Lung (tissue), 12 donors: ENCODE results near the gene TTC39B. TPM values are rescaled to one million over a fixed set of nuclear protein-coding genes. Genes with fewer than 3 reads are reported as not detected.

ENCODE experiments used
- ATAC-seq: fragments of 200-7000 bp; cut with Tn5 transposase; one replicate; pipeline ENCODE4 v1.9.1; 2020; ENCODE audit warnings: moderate number of reproducible peaks; ENCODE audit not compliant: insufficient read depth, low FRiP score
- DNase-seq, 3 donors: peaks; one replicate each; pipeline ENCODE4 v3.0.0-alpha.2; 2013 to 2017
- H3K27ac ChIP-seq, 2 donors: one replicate each; pipeline ENCODE4 v1.5.1; 2013; ENCODE audit warnings: mild to moderate bottlenecking in 2 of 2, moderate library complexity in 2 of 2, control low read depth in 1 of 2, inconsistent platforms in 1 of 2, low read depth in 1 of 2, low read length in 1 of 2
- H3K27me3 ChIP-seq, 3 donors: one replicate each; pipeline ENCODE4 v1.5.1; 2013; ENCODE audit warnings: low read length in 2 of 3; ENCODE audit not compliant: control insufficient read depth in 3 of 3, insufficient read depth in 3 of 3
- H3K36me3 ChIP-seq, 4 donors: one replicate each; pipeline ENCODE4 v1.5.1; 2013; ENCODE audit warnings: low read length in 4 of 4, mild to moderate bottlenecking in 1 of 4, moderate library complexity in 1 of 4; ENCODE audit not compliant: control insufficient read depth in 4 of 4, insufficient read depth in 4 of 4
- H3K4me1 ChIP-seq, 5 donors: one replicate each; pipeline ENCODE4 v1.5.1; 2013; ENCODE audit warnings: low read length in 5 of 5, mild to moderate bottlenecking in 2 of 5, moderate library complexity in 1 of 5; ENCODE audit not compliant: control insufficient read depth in 5 of 5, insufficient read depth in 5 of 5
- H3K4me3 ChIP-seq: one replicate; pipeline ENCODE4 v1.5.1; 2013; ENCODE audit warnings: mild to moderate bottlenecking, control low read depth, moderate library complexity
- H3K9ac ChIP-seq, 2 donors: one replicate each; pipeline ENCODE4 v1.5.1; 2013; ENCODE audit warnings: low read length in 2 of 2, control low read depth in 1 of 2; ENCODE audit not compliant: insufficient read depth in 1 of 2
- H3K9me3 ChIP-seq, 4 donors: one replicate each; pipeline ENCODE4 v1.5.1; 2013; ENCODE audit warnings: low read length in 3 of 4, mild to moderate bottlenecking in 1 of 4, moderate library complexity in 1 of 4; ENCODE audit not compliant: control insufficient read depth in 4 of 4, insufficient read depth in 3 of 4
- WGBS, 2 donors: extraction: QIAGEN DNeasy Blood & Tissue Kit; methylation state at CpG; one replicate each; pipeline ENCODE4 v1.1.7; 2013; 5-methylcytosine and 5-hydroxymethylcytosine counted together
- polyA plus RNA-seq, 2 donors: library from polyadenylated mRNA; stranded (reverse); fragments of 200-250 nt; gene quantifications; one replicate each; pipeline ENCODE4 v1.2.1, GENCODE V29; 2013
- total RNA-seq, 2 donors: library from RNA; depleted of rRNA in 1 of 2; stranded (reverse); fragments of >200 nt in 1 of 2; gene quantifications; one replicate each; pipeline ENCODE4 v1.2.1, GENCODE V29; 2014 to 2021
- TF ChIP-seq, protein P1 (sequence below): IDR thresholded peaks from 2 replicates; pipeline ENCODE4 v1.5.1; 2012; ENCODE audit warnings: mild to moderate bottlenecking; ENCODE audit errors: control extremely low read depth, extremely low read depth
- donor health status: control.
- donor health status: control.
- donor health status: Bipolar disorder and iron deficiency.
- donor health status: healthy.
- donor health status: DM: yes; HTN: yes; CAD: no.

The TTC39B gene
- total and polyA plus RNA-seq, 4 donors, result 4.2 to 30.0 (median 19.2) TPM

DNA sequence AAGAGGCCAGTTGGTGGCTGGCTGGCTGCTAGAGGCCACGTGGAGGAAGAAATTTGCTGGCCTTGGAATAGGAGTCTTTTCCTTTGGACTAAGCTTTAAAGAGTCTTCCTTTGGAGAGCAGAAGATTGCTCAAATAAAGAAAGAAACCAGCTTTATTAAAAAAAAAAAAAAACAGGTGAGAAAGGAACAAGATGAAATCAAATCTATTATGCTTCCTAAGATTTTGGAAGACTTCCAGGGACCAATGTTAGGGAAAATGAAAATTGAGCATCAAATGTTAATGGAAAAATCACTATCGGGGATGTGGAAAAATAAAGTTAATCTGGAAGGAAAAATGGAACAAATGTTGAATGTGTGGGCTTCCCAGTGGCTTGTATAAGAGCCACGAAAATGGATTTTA is 153.1 kb downstream of the TTC39B start:
- DNase-seq, result no peak
- WGBS, 2 donors, result 76 to 85% methylated on average over 3 of the region's 3 CpGs
- TF ChIP-seq, protein P1, sequence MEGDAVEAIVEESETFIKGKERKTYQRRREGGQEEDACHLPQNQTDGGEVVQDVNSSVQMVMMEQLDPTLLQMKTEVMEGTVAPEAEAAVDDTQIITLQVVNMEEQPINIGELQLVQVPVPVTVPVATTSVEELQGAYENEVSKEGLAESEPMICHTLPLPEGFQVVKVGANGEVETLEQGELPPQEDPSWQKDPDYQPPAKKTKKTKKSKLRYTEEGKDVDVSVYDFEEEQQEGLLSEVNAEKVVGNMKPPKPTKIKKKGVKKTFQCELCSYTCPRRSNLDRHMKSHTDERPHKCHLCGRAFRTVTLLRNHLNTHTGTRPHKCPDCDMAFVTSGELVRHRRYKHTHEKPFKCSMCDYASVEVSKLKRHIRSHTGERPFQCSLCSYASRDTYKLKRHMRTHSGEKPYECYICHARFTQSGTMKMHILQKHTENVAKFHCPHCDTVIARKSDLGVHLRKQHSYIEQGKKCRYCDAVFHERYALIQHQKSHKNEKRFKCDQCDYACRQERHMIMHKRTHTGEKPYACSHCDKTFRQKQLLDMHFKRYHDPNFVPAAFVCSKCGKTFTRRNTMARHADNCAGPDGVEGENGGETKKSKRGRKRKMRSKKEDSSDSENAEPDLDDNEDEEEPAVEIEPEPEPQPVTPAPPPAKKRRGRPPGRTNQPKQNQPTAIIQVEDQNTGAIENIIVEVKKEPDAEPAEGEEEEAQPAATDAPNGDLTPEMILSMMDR, result no peak
- H3K27me3 ChIP-seq, result peaks cover 0 to 3% (median 0%) of the 10 kb centered on the region in 3 donors
- H3K4me1 ChIP-seq, result peaks cover 0 to 19% (median 7%) of the 10 kb centered on the region in 5 donors
- no peak overlapping the region for H3K4me3 ChIP-seq
- no peak overlapping the region for H3K27ac ChIP-seq
- H3K36me3 ChIP-seq, result no peaks in the 10 kb centered on the region
- no peaks in the 10 kb centered on the region for H3K9me3 ChIP-seq
- ATAC-seq, result no peak
- H3K9ac ChIP-seq, result no peak overlapping the region

DNA sequence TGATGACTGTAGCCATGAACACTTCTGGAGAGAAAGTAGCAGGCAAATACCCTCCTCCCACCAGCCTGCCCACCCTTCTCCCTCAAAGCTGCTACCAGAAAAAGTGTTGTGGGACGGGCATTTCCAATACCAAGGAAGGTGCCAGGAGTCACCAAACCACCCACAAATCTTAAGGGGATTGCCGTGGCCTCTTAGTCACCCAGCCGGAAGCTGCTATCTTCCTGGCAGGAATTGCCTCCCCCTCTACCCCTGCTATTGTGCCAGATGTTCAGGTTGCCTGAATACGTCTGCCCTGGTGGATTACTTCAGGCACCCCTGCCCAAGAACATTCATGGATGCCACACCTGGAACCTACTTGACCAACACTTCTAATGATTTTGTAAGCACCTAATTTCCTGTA is 156.1 kb downstream of the TTC39B start:
- WGBS, 2 donors, result 75 to 90% methylated on average over 4 of the region's 4 CpGs
- no peak for ATAC-seq
- H3K9ac ChIP-seq, result no peak overlapping the region

DNA sequence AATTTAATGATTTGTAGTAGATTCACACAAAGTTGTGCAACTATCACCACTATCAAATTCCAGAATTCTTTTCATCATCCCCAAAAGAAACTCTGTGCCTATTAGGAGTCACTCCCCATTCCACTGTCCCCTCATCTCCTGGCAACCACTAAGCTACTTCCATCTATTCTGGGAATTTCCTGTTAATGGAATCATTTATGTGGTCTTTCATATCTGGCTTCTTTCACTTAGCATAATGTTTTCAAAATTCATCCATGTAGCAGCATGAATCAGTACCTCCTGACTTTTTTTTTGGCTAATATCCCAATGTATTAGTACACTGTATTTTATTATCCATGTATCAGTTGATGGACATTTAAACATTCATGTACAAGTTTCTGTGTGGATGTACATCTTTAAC is 157.6 kb downstream of the TTC39B start:
- no peak overlapping the region for H3K9ac ChIP-seq
- no peak for DNase-seq
- peaks cover 0 to 3% (median 0%) of the 10 kb centered on the region in 3 donors for H3K27me3 ChIP-seq
- H3K4me3 ChIP-seq, result no peak overlapping the region
- no peaks in the 10 kb centered on the region for H3K36me3 ChIP-seq
- no peak overlapping the region for H3K27ac ChIP-seq
- ATAC-seq, result no peak
- TF ChIP-seq, protein P1, result no peak
- no peaks in the 10 kb centered on the region for H3K9me3 ChIP-seq
- peaks cover 0 to 9% (median 0%) of the 10 kb centered on the region in 5 donors for H3K4me1 ChIP-seq

More for the DNA sequence above, 156.1 kb downstream of the TTC39B start:
- Histone ChIP-seq H3K36me3 (no peaks in the 10 kb centered on the region), H3K4me1 (peaks cover 0 to 7% (median under 1%) of the 10 kb centered on the region in 5 donors), H3K9me3 (no peaks in the 10 kb centered on the region), H3K27ac (no peak overlapping the region), H3K4me3 (no peak overlapping the region), H3K27me3 (peaks cover 0 to 3% (median 0%) of the 10 kb centered on the region in 3 donors)
- TF ChIP-seq, protein P1, result no peak
- no peak for DNase-seq

DNA sequence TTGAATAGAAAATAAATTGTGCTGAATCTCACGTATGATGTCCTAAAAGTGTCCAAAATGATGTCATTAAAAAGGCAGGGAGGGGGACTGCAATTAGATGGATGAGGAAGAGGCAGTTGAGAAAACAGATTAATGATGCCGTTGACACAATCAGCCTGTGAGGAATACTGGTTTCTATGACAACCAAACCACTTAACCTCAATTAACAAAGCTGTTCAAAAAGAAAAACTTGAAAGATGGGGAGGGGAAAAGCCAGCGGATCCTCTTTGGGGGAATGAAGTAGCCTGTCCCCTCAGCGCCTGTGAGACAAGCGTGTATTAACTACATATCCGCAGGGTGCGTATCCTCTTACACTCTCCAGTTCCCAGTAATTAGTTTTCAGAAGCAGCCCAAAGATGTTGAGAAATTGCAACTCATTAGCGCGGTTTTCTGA is 160.7 kb downstream of the TTC39B start:
- 78 to 90% methylated on average over 9 of the region's 9 CpGs for WGBS, 2 donors
- no peaks in the 10 kb centered on the region for H3K36me3 ChIP-seq
- H3K27me3 ChIP-seq, result no peaks in the 10 kb centered on the region
- peaks cover 0 to 20% (median 0%) of the 10 kb centered on the region in 5 donors for H3K4me1 ChIP-seq
- H3K4me3 ChIP-seq, result no peak overlapping the region
- TF ChIP-seq, protein P1, result no peak
- no peak for ATAC-seq
- no peaks in the 10 kb centered on the region for H3K9me3 ChIP-seq
- DNase-seq, result no peak
- H3K9ac ChIP-seq, result no peak overlapping the region
- no peak overlapping the region for H3K27ac ChIP-seq
